ENCODE measurements around the gene ACTR3C.
"Not testable (repeated sequence)": the region's sequence is repeated elsewhere in the genome, so short reads cannot be mapped to it uniquely, and the experiment has no call there.

GRCh38 chr7:150296802-150297201 lies 26.5 kb downstream of the ACTR3C start:
- not testable (repeated sequence) for TF ChIP-seq CTCF (IDR thresholded peaks at IDR 0.05; ENCODE audit: low read depth, low read length); EZH2phosphoT487 (IDR thresholded peaks at IDR 0.05; ENCODE audit: low read depth)
